Prostate gland (tissue), 2 donors: Measurements from ENCODE around the gene APBA2.

Source experiments
- POLR2A ChIP-seq: fragments of 450-650 bp; IDR thresholded peaks from one replicate; pipeline ENCODE4 v1.6.1; 2016; ENCODE audit warnings: antibody characterized with exemption, mild to moderate bottlenecking
- TF ChIP-seq, protein P1 (sequence below), 4 experiments: fragments of 200-600 bp in 2 of 4; fragments of 450-650 bp in 2 of 4; sonication (generic) in 2 of 4; IDR thresholded peaks; 1 replicate in 3 of 4; 2 replicates in 1 of 4; pipeline ENCODE4 v1.5.1; 2016 to 2019; ENCODE audit warnings: antibody characterized with exemption in 4 of 4, mild to moderate bottlenecking in 2 of 4, moderate library complexity in 2 of 4

DNA sequence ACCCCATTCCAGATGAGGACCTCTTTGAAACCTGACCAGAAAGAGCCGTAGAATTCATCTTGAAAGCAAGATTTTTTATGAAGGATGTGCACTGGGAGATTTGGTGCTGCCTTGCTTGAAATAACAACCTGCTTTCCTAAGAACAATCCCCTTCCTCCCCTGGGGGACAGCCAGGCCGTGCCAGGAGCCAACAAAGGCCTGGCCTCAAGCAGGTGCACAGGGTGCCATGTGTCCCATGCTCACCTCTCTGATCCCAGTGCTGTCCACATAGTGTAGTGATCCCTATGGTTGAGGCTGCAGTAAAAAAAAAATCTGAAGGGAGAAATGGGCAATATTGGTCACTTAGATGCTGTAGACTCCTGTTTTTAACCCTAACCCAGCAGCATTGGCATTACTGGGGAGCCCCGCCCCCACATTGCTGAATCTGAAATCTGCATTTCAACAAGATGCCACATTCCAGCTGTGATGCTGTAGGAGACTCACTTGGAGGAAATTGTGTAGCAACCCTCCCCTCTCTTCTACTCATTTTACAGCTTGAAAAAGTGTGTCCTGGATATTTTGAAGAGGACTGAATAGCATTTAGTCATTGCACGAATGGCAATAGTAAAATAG lies 171.2 kb downstream of the APBA2 start:
- no peak for TF ChIP-seq POLR2A
- TF ChIP-seq, protein P1, sequence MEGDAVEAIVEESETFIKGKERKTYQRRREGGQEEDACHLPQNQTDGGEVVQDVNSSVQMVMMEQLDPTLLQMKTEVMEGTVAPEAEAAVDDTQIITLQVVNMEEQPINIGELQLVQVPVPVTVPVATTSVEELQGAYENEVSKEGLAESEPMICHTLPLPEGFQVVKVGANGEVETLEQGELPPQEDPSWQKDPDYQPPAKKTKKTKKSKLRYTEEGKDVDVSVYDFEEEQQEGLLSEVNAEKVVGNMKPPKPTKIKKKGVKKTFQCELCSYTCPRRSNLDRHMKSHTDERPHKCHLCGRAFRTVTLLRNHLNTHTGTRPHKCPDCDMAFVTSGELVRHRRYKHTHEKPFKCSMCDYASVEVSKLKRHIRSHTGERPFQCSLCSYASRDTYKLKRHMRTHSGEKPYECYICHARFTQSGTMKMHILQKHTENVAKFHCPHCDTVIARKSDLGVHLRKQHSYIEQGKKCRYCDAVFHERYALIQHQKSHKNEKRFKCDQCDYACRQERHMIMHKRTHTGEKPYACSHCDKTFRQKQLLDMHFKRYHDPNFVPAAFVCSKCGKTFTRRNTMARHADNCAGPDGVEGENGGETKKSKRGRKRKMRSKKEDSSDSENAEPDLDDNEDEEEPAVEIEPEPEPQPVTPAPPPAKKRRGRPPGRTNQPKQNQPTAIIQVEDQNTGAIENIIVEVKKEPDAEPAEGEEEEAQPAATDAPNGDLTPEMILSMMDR (IDR thresholded peaks at IDR 0.05), result no peak
